ENCODE data around the gene DGKB. TPM values are rescaled to one million over a fixed set of nuclear protein-coding genes. Genes with fewer than 3 reads are reported as not detected.

The DGKB gene
- total RNA-seq, 2 experiments from 2014 or later = not detected

DNA sequence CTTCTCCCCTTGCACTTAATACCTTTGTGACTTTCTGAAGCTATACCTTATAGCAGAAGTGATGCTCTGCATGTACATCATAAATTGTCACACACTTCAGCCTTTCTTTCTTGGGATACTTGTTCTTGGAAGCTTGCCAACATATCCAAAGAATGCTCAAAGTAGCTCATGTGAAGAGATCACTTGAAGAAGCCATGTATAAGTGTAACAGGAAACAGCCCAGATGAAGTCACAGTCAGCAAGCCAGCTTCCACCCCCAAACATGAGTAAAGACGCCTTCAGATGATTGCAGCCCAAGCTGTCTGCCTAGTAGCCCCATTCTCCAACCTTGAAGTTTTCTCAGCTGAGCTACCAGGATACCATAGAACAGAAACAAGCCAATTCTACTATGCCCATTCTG lies 50.9 kb downstream of the DGKB start:
- ChIA-PET POLR2A (no interaction called here), CTCF (no interaction called here)
- Mint-ChIP-seq H3K27ac (no peak overlapping the region), H3K4me1 (peaks cover 5% of the 10 kb centered on the region), H3K36me3 (ENCODE audit: low read depth) (no peaks in the 10 kb centered on the region), H3K9me3 (peaks cover 2% of the 10 kb centered on the region), H3K4me3 (no peak overlapping the region), H3K27me3 (no peaks in the 10 kb centered on the region)
- DNase-seq = no peak

DNA sequence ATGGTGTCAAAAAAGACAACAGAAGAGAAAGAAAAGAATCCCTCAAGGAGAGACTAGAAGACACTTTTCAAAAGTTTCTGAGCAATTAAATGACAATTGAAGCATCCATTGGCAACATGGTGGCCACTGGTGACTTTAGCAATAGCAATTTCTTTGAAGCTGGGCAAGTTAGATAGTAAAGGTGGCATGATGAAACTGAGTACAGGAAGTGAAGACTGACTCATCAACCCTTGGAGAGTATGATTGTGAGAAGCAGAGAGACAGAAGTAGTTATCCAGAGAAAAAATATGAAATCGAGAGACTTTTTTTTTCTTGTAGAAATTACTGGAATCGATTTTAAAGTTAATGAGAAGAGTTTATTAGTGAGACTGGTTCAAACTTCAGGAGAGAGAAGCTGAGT lies 52.5 kb downstream of the DGKB start:
- CTCF ChIA-PET = no interaction called here
- H3K4me3 Mint-ChIP-seq = no peak overlapping the region
- no peak for DNase-seq
- no peaks in the 10 kb centered on the region for H3K36me3 Mint-ChIP-seq (ENCODE audit: low read depth)
- H3K27me3 Mint-ChIP-seq = no peaks in the 10 kb centered on the region
- POLR2A ChIA-PET = no interaction called here
- peaks cover 5% of the 10 kb centered on the region for H3K4me1 Mint-ChIP-seq
- no peak overlapping the region for H3K27ac Mint-ChIP-seq
- H3K9me3 Mint-ChIP-seq = peaks cover 2% of the 10 kb centered on the region

DNA sequence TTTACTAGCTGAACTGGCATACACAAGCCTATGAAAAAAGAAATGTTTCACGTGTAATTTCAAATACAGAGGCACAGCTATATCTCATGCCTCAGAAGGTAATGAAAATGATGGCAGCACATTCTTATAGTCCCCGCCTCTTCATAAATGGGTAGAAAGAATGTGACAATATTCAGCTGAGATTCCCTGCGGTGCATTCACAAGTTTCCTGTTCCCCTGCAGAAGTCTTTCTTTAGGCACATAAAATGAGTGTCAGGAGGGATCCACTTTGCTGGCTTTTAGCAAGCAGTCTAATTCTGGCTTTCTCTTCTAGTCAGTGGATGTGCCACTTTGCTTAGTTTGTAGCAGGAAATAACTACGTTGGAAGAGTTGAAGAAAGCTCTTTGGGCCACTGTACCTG lies 56.1 kb downstream of the DGKB start:
- POLR2A ChIA-PET = no interaction called here

DNA sequence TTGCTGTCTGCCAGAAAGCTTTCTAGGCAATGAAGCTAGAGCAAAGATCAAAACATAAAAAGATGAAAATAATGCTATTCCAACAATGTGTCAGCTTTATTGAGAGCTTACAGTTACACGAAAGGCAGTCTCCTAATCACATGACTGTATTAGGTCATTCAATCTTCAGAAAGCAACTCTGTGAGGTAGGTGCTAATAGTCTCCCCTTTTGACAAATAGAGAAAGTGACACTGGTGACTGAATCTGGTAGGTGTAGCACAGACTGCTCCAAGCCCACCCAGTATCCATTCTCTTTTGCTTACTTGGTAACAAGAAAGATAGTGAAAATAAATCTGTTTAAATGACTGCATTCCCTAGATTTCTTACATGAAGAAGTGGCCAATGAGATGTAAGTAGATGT lies 58.8 kb downstream of the DGKB start:
- ChIA-PET POLR2A (no interaction called here), CTCF (no interaction called here)
- Mint-ChIP-seq H3K4me1 (no peaks in the 10 kb centered on the region), H3K27ac (no peak overlapping the region), H3K27me3 (no peaks in the 10 kb centered on the region), H3K4me3 (no peak overlapping the region), H3K36me3 (ENCODE audit: low read depth) (no peaks in the 10 kb centered on the region), H3K9me3 (no peaks in the 10 kb centered on the region)
- DNase-seq = no peak

More for the DNA sequence above, 56.1 kb downstream of the DGKB start:
- H3K36me3 Mint-ChIP-seq (ENCODE audit: low read depth) = no peaks in the 10 kb centered on the region
- CTCF ChIA-PET = no interaction called here
- H3K4me3 Mint-ChIP-seq = no peak overlapping the region
- H3K27ac Mint-ChIP-seq = no peak overlapping the region
- H3K27me3 Mint-ChIP-seq = no peaks in the 10 kb centered on the region
- peaks cover 2% of the 10 kb centered on the region for H3K9me3 Mint-ChIP-seq
- peaks cover 5% of the 10 kb centered on the region for H3K4me1 Mint-ChIP-seq
- no peak for DNase-seq

DNA sequence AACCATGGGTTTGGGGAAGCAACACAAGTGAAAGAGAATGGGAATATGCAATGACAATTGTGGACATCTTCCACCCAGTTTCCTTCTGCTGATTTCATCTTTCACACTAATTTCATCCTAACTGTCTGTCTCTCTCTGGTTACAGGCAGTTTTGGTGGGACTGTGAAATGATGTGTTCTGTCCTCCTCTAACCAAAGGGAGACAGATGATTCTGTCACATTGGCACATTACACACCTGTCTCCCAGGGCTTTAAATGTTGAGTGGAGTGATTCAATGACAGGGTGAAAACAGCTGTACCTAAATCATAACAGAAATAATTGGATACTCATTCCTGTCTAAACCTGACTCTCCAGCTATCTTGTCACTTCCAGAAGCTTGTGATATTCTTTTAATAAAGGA lies 60.0 kb downstream of the DGKB start:
- Mint-ChIP-seq H3K27me3 (no peaks in the 10 kb centered on the region), H3K4me3 (no peak overlapping the region), H3K4me1 (no peaks in the 10 kb centered on the region), H3K36me3 (ENCODE audit: low read depth) (no peaks in the 10 kb centered on the region), H3K9me3 (no peaks in the 10 kb centered on the region), H3K27ac (no peak overlapping the region)
- ChIA-PET POLR2A (no interaction called here), CTCF (no interaction called here)
- no peak for DNase-seq

DNA sequence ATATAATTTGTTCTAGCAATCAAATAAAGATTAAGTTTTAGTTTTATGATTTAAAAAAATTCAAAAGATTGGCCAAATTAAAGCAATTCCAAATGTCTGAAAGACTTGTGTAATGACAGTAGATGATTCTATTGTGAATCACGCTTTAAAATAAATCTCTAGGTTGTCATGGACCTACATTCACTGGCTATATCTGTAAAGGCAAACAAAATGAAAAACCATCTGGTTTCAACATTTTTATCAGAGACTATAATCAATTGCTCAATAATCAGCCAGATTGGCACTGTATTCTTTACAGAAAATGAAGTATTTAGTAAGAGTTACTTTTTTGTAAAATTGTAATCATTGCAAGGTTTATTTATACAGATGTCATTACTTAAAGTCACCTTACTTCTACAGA lies 60.7 kb downstream of the DGKB start:
- H3K9me3 Mint-ChIP-seq = no peaks in the 10 kb centered on the region
- no peak overlapping the region for H3K27ac Mint-ChIP-seq
- no peaks in the 10 kb centered on the region for H3K4me1 Mint-ChIP-seq

DNA sequence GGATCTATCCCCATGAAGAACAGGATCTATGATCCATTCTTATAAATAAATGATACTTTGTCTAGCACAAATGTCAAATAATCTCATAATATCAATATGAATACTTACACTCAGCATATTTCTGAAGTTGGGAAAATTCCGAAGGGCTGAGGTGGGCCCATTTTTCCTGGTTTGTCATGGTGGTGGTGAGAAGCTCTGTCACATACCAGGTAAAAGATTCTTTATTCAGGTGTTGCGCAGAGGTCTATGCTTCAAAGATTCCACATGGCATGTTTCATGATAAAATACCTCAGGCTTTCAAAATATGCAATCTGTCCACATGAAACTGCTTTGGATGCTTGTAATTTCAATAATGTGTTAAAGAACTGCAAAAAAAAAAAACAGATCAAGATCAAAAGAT lies 61.5 kb downstream of the DGKB start:
- ChIA-PET POLR2A (no interaction called here), CTCF (no interaction called here)
- no peaks in the 10 kb centered on the region for H3K27me3 Mint-ChIP-seq

More for the DNA sequence above, 60.7 kb downstream of the DGKB start:
- no peaks in the 10 kb centered on the region for H3K27me3 Mint-ChIP-seq
- H3K4me3 Mint-ChIP-seq = no peak overlapping the region
- CTCF ChIA-PET = no interaction called here
- H3K36me3 Mint-ChIP-seq (ENCODE audit: low read depth) = no peaks in the 10 kb centered on the region
- POLR2A ChIA-PET = no interaction called here
- no peak for DNase-seq

DNA sequence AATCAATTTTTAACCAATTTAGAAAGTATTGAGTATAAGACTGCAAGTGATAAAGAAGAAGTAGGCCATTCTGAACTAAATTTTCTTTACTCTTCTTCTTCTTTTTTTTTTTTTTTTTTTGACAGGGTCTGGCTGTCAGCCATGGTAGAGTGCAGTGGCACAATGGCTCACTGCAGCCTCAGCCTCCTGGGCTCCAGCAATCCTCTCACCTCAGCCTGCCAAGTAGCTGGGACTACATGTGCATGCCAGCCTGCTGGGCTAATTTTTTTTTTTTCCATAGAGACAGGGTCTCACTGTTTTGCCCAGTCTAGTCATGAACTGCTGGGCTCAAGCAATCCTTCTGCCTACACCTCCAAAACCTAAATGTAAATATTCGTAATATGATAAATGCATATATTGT lies 63.2 kb downstream of the DGKB start:
- no peak for DNase-seq
- ChIA-PET CTCF (no interaction called here), POLR2A (no interaction called here)
- H3K27ac Mint-ChIP-seq = no peak overlapping the region
- H3K27me3 Mint-ChIP-seq = no peaks in the 10 kb centered on the region
- H3K9me3 Mint-ChIP-seq = no peaks in the 10 kb centered on the region
- no peaks in the 10 kb centered on the region for H3K36me3 Mint-ChIP-seq (ENCODE audit: low read depth)
- no peaks in the 10 kb centered on the region for H3K4me1 Mint-ChIP-seq
- H3K4me3 Mint-ChIP-seq = no peak overlapping the region

More for the DNA sequence above, 61.5 kb downstream of the DGKB start:
- Mint-ChIP-seq H3K36me3 (ENCODE audit: low read depth) (no peaks in the 10 kb centered on the region), H3K4me3 (no peak overlapping the region), H3K9me3 (no peaks in the 10 kb centered on the region), H3K27ac (no peak overlapping the region), H3K4me1 (no peaks in the 10 kb centered on the region)
- DNase-seq = no peak

DNA sequence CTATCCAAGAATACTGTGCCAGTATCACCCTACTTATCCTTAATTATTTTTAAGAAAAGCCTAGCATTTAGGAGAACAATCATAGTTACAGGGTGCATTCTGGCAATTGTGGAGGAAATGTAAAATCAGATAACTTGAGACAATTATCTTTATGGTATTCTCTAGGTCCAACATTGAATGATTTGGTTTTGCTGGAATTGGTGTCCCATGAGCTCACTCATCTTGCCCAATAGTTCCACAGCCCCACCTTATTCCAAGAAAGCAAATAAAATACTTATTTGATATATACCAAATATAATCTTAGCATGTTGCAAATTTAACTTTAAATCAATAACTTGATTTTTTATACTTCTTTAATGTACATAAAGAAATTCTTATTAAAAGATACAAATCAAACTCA lies 65.3 kb downstream of the DGKB start:
- Mint-ChIP-seq H3K27ac (no peak overlapping the region), H3K9me3 (no peaks in the 10 kb centered on the region), H3K36me3 (ENCODE audit: low read depth) (no peaks in the 10 kb centered on the region), H3K4me3 (no peak overlapping the region), H3K4me1 (no peaks in the 10 kb centered on the region), H3K27me3 (no peaks in the 10 kb centered on the region)
- no peak for DNase-seq
- ChIA-PET POLR2A (no interaction called here), CTCF (no interaction called here)

DNA sequence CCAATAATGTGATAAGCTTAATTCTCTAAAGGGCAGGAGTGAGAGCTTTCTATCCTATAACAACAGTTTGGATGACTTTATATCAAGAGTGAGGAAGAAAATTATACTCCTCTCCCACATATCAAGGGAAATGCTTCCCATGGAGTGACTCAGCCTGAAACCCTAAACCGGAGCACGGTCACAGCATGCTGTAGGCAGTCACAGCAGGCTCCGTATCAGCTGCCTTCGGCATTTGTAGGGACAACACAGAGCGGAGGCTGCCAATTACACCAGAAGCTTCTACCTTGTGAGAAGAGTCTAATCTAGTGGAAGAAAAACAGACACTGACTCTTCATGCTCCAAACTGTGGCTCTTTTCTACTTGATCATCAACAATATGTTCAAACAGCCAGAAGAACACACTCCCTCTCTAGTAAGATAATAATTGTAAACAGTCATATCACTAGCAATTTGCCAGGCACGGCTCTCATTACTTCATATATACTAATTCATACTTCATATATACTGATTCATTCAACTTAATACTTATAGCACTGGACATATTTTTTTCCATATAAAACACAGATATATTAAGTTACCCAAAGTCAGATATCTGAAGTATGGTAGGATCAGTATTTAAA lies 65.9 kb downstream of the DGKB start:
- no peak for DNase-seq

DNA sequence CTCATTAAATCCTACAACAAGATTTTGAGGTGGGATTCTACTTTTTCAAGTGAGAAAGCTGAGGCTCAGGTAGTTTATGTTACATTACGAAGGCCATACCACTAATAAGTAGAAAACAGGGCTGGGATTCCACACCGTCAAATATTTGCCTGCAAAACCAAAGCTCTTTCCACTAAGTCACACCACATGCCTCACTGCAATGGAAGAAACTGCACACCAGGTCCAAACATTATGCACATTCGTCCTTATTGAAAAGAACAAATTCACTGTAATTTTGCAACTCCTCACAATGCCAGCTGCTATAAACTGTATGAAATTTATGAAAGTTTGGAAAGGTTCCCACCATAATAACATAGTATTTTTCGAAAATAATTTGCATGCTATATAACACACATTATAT lies 66.5 kb downstream of the DGKB start:
- Mint-ChIP-seq H3K4me3 (no peak overlapping the region), H3K27ac (no peak overlapping the region), H3K36me3 (ENCODE audit: low read depth) (no peaks in the 10 kb centered on the region), H3K4me1 (no peaks in the 10 kb centered on the region), H3K27me3 (no peaks in the 10 kb centered on the region), H3K9me3 (no peaks in the 10 kb centered on the region)
- no peak for DNase-seq
- ChIA-PET POLR2A (no interaction called here), CTCF (no interaction called here)

More for the DNA sequence above, 65.9 kb downstream of the DGKB start:
- no peak overlapping the region for H3K27ac Mint-ChIP-seq
- H3K4me1 Mint-ChIP-seq = no peaks in the 10 kb centered on the region
- POLR2A ChIA-PET = no interaction called here
- CTCF ChIA-PET = no interaction called here
- no peak overlapping the region for H3K4me3 Mint-ChIP-seq
- no peaks in the 10 kb centered on the region for H3K9me3 Mint-ChIP-seq
- H3K36me3 Mint-ChIP-seq (ENCODE audit: low read depth) = no peaks in the 10 kb centered on the region
- no peaks in the 10 kb centered on the region for H3K27me3 Mint-ChIP-seq

DNA sequence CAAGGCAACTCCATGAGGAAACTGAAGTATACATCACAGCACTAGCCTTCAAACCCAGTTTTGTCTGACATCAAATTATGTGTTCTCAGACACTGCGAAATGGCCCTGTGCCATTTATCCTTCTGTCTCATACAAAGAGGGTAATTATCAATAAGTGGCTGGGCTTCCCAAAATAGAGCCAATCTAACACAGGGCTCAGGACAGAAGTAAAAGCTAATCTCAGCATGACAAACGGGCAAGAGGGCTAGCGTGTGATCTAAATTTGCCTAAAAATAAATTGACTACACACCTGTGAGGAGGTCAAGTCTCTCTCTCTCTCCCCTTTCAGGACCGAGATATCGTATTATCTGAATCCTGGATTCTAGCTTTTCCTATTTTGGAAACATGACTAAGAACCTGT lies 67.2 kb downstream of the DGKB start:
- POLR2A ChIA-PET = no interaction called here
- CTCF ChIA-PET = no interaction called here
- Mint-ChIP-seq H3K36me3 (ENCODE audit: low read depth) (no peaks in the 10 kb centered on the region), H3K4me1 (no peaks in the 10 kb centered on the region), H3K9me3 (no peaks in the 10 kb centered on the region), H3K27me3 (no peaks in the 10 kb centered on the region), H3K4me3 (no peak overlapping the region), H3K27ac (no peak overlapping the region)
- DNase-seq = no peak

DNA sequence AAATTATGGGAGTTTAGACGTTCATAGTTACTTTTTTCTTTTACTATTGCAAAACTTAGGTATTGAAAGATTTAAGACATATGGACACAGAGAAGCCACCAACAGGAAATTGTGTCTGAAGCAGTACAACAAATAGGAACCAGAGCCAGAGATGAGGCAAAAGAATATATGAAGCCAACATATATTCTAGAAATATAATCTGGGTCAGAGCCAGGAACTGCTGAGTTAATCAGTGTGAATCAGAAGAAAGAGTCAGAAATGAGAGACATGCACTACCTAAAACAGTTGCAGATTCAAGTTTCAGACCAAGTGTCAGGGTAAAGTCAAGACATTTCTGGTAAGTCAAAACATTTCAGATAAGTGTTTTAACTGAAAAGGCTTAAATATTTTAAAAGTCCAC lies 67.7 kb downstream of the DGKB start:
- H3K4me3 Mint-ChIP-seq = no peak overlapping the region
- no peak overlapping the region for H3K27ac Mint-ChIP-seq

DNA sequence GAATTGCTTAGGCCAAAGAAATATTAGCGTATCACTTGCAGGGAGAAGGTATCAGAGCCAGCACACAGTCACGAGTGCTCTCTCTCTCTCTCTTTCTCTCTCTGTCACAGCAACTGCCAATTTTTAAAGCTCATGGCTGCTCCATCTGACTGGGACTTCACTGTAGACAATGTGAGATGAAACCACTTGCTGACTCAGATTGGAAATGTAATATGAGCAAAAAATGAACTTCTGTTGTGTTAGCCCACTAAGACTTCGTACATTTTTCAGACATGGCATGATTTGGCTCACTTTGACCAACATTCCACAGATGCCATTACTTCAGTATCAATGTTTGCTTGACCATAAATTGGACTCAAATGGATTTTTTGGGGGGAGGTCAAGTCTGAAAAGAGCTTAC lies 68.1 kb downstream of the DGKB start:
- H3K27me3 Mint-ChIP-seq = no peaks in the 10 kb centered on the region
- H3K9me3 Mint-ChIP-seq = no peaks in the 10 kb centered on the region
- ChIA-PET CTCF (no interaction called here), POLR2A (no interaction called here)
- H3K4me1 Mint-ChIP-seq = no peaks in the 10 kb centered on the region
- no peaks in the 10 kb centered on the region for H3K36me3 Mint-ChIP-seq (ENCODE audit: low read depth)
- H3K27ac Mint-ChIP-seq = no peak overlapping the region
- no peak for DNase-seq
- H3K4me3 Mint-ChIP-seq = no peak overlapping the region

More for the DNA sequence above, 67.7 kb downstream of the DGKB start:
- Mint-ChIP-seq H3K4me1 (no peaks in the 10 kb centered on the region), H3K9me3 (no peaks in the 10 kb centered on the region), H3K36me3 (ENCODE audit: low read depth) (no peaks in the 10 kb centered on the region), H3K27me3 (no peaks in the 10 kb centered on the region)
- POLR2A ChIA-PET = no interaction called here
- DNase-seq = no peak
- CTCF ChIA-PET = no interaction called here

DNA sequence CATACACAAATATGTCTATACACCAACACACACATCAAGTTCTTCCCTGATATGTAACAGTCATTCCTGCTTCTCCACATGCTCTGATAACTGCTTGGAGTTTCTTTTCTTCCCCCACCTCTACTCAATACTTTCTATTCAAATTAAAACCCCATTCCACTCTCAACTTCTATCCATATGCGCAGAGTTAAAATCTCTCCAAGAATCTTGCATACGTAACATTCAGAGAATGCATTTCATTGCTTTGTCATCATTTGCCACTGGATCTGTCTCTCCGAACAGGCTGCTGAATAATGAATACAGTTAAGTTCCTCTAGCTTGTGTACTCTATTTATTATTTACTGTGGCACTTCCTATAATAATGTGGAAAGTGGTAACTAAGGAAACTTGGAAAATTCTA lies 68.8 kb downstream of the DGKB start:
- H3K36me3 Mint-ChIP-seq (ENCODE audit: low read depth) = no peaks in the 10 kb centered on the region
- no peaks in the 10 kb centered on the region for H3K9me3 Mint-ChIP-seq
- ChIA-PET CTCF (no interaction called here), POLR2A (no interaction called here)
- H3K27ac Mint-ChIP-seq = no peak overlapping the region
- no peak for DNase-seq
- H3K4me3 Mint-ChIP-seq = no peak overlapping the region
- no peaks in the 10 kb centered on the region for H3K27me3 Mint-ChIP-seq
- H3K4me1 Mint-ChIP-seq = no peaks in the 10 kb centered on the region

All from activated CD4-positive, alpha-beta memory T cell treated with anti-CD3 and anti-CD28 coated beads, Interleukin-2, amount 10 ng/mL, durations not matched to agents 7 days and 5 days (primary cell).